Measurements from ENCODE around the gene YJEFN3.

- TF ChIP-seq CTCF (IDR thresholded peaks at IDR 0.05): no peak
- TF ChIP-seq POLR2A (IDR thresholded peaks at IDR 0.05): no peak
These were observed 14.5 kb upstream of the YJEFN3 start for GRCh38 chr19:19514215-19514657.

All from body of pancreas (tissue), 4 donors.